Stomach (tissue), 4 donors: ENCODE data around the gene AGMO.

ENCODE experiments used
- EP300 ChIP-seq: sonication (generic); formaldehyde crosslinking; IDR thresholded peaks from one replicate; pipeline ENCODE4 v1.6.1; 2017; ENCODE audit warnings: antibody characterized with exemption
- POLR2AphosphoS5 ChIP-seq, 3 donors: sonication (generic); formaldehyde crosslinking; IDR thresholded peaks; one replicate each; pipeline ENCODE4 v1.6.1; 2016; ENCODE audit warnings: antibody characterized with exemption in 3 of 3
- TF ChIP-seq, protein P1 (sequence below), 7 experiments: fragments of 450-650 bp in 4 of 7; fragments of 200-600 bp in 3 of 7; sonication (generic) in 3 of 7; IDR thresholded peaks; one replicate each; pipeline ENCODE4 v1.5.1; 2016 to 2019; ENCODE audit warnings: antibody characterized with exemption in 7 of 7, control low read depth in 2 of 7, mild to moderate bottlenecking in 1 of 7

DNA sequence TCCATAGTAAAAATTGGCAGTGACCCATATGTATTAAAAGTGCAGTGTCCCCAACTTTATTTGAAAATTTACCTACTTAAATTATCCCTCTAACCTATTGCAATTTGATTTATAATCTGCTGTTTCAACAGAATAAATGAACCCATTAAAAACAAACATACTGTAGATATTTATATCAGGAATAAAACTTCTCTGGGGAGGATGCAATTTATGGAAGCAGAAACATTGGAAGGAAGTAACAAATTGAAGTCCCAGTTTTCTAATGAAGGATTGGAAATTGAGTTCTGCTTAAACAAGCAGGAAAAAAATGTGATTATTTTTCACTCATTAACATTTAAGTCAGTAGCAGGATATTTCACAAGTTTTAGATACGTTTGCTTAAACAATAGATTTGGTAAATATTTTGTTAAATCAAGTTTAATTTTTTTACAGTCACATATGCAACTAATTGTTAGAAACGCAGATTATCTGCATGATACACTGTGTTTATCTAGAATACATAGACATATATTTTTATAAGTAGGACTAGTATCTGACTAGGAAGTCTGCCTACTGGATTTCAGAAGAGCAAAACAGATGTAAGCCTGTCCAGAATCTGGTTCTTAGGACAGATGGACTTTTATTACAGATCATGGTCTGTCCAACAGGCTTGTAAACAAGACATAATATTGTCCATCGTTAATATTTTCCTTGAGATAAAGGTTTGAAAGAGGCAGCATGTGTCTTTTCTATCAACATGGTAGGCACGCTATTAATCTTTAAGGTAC lies 5.3 kb downstream of the AGMO start:
- TF ChIP-seq, protein P1, sequence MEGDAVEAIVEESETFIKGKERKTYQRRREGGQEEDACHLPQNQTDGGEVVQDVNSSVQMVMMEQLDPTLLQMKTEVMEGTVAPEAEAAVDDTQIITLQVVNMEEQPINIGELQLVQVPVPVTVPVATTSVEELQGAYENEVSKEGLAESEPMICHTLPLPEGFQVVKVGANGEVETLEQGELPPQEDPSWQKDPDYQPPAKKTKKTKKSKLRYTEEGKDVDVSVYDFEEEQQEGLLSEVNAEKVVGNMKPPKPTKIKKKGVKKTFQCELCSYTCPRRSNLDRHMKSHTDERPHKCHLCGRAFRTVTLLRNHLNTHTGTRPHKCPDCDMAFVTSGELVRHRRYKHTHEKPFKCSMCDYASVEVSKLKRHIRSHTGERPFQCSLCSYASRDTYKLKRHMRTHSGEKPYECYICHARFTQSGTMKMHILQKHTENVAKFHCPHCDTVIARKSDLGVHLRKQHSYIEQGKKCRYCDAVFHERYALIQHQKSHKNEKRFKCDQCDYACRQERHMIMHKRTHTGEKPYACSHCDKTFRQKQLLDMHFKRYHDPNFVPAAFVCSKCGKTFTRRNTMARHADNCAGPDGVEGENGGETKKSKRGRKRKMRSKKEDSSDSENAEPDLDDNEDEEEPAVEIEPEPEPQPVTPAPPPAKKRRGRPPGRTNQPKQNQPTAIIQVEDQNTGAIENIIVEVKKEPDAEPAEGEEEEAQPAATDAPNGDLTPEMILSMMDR (IDR thresholded peaks at IDR 0.05), result no peak
- no peak for TF ChIP-seq POLR2AphosphoS5 (IDR thresholded peaks at IDR 0.05)
- TF ChIP-seq EP300, result no peak
